ENCODE measurements around the gene PPP2R5E. TPM values are rescaled to one million over a fixed set of nuclear protein-coding genes. Genes with fewer than 3 reads are reported as not detected.

PPP2R5E gene
- total RNA-seq, 2 donors from 2014 or later, result 13.9 to 25.5 TPM

DNA sequence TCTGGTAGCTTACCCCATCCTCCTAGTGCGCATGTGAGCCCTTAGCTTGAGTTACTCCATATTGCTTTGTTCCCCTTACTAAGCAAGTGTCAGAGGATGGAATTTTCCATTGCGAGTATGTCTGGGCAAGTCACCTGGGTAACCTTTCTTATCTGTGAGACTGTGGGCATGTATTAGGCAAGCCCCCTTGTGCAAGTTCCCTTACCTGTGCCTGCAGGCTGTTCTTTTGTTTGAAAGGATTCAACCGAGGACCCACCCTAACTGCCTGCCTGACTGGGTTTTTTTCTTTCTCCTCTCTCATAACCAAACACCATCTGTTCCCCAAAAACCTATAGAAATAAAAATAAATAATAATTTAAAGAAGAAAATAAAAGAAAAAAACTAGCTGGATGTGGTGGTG, 22.3 kb upstream of the PPP2R5E start:
- Histone ChIP-seq H3K27me3 (replicated peaks; ENCODE audit: insufficient read depth) (no peaks in the 10 kb centered on the region), H3K27ac (no peak overlapping the region), H3K4me1 (ENCODE audit: control insufficient read depth in 1 of 2, low read depth in 2 of 2) (no peaks in the 10 kb centered on the region), H3K4me3 (no peak overlapping the region), H3K9me3 (no peaks in the 10 kb centered on the region), H3K36me3 (no peaks in the 10 kb centered on the region)
- ATAC-seq (ENCODE audit: insufficient number of reproducible peaks, low FRiP score, low read depth) (no peak), DNase-seq (ENCODE audit: low spot score) (no peak)
- TF ChIP-seq, protein P1, sequence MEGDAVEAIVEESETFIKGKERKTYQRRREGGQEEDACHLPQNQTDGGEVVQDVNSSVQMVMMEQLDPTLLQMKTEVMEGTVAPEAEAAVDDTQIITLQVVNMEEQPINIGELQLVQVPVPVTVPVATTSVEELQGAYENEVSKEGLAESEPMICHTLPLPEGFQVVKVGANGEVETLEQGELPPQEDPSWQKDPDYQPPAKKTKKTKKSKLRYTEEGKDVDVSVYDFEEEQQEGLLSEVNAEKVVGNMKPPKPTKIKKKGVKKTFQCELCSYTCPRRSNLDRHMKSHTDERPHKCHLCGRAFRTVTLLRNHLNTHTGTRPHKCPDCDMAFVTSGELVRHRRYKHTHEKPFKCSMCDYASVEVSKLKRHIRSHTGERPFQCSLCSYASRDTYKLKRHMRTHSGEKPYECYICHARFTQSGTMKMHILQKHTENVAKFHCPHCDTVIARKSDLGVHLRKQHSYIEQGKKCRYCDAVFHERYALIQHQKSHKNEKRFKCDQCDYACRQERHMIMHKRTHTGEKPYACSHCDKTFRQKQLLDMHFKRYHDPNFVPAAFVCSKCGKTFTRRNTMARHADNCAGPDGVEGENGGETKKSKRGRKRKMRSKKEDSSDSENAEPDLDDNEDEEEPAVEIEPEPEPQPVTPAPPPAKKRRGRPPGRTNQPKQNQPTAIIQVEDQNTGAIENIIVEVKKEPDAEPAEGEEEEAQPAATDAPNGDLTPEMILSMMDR (IDR thresholded peaks at IDR 0.05), result no peak

DNA sequence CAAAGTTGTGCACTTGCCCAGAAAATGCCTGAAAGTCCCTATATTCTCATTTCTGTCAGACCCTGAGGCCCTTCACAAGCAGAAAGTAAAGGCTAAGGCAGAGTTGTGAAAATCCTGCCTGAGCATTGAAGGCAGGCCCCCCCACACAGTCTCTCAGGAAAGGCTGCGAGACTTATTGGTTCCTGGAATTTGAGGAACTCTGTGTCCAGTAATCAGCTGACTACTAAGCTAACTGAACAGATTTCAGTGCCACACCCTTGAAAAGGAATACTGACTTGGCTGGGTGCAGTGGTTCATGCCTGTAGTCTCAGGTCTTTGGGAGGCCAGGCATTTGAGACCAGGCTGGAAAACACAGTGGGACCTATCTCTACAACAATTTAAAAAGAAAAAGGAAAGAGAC, 21.1 kb upstream of the PPP2R5E start:
- no peak overlapping the region for H3K27ac ChIP-seq
- DNase-seq (ENCODE audit: low spot score) (no peak), ATAC-seq (ENCODE audit: insufficient number of reproducible peaks, low FRiP score, low read depth) (no peak)
- H3K27me3 ChIP-seq (replicated peaks; ENCODE audit: insufficient read depth), result no peaks in the 10 kb centered on the region
- TF ChIP-seq, protein P1 (IDR thresholded peaks at IDR 0.05), result no peak
- H3K4me3 ChIP-seq, result no peak overlapping the region
- no peaks in the 10 kb centered on the region for H3K4me1 ChIP-seq (ENCODE audit: control insufficient read depth in 1 of 2, low read depth in 2 of 2)
- H3K36me3 ChIP-seq, result no peaks in the 10 kb centered on the region
- H3K9me3 ChIP-seq, result no peaks in the 10 kb centered on the region

DNA sequence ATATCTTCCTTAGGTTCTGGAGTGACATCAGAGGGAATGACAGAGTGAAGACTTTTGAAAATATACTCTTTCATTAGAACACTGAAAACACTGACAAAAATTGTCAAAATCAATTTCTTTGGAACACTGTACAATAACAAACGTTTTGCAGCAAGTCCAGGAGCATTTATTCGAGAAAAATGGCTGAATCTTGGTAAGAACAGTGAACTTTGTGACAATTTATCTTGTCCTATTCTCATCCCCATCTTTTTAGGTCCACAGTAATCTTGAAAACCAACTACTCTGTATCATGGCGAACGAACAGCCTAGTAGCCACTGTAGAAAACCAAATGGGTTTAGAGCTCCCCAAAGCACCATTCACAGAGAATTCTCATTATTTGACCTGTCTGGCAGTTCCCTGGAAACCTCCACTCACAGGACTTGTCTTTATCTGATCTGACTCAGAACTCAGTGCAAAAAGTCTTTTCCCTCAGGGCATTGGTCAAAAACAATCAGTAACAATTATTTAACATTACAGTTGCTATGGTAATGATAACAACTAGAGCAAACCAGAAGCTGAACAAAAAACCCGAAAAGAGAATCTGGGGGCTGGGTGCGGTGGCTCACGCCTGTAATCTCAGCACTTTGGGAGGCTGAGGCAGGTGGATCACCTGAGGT, 20.3 kb upstream of the PPP2R5E start:
- Histone ChIP-seq H3K4me3 (no peak overlapping the region), H3K36me3 (no peaks in the 10 kb centered on the region), H3K27me3 (replicated peaks; ENCODE audit: insufficient read depth) (no peaks in the 10 kb centered on the region), H3K4me1 (ENCODE audit: control insufficient read depth in 1 of 2, low read depth in 2 of 2) (no peaks in the 10 kb centered on the region), H3K9me3 (no peaks in the 10 kb centered on the region), H3K27ac (no peak overlapping the region)
- DNase-seq (ENCODE audit: low spot score) (no peak), ATAC-seq (ENCODE audit: insufficient number of reproducible peaks, low FRiP score, low read depth) (no peak)
- TF ChIP-seq, protein P1 (IDR thresholded peaks at IDR 0.05), result no peak

DNA sequence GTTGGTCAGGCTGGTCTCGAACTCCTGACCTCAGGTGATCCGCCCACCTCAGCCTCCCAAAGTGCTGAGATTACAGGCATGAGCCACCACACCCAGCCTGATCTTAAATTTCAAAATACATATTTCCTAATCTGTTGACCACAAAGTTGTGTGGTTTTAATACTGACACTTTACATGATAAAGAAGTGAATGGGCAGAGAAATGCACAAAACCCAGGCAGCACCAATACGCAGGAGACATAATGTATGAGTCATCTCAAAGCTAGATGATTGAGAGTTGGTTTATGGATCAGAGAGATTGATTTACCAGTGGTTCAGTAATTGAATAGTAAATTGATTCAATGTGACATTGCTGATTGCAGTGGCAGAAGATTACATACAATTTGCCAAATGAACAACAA, 19.2 kb upstream of the PPP2R5E start:
- TF ChIP-seq, protein P1 (IDR thresholded peaks at IDR 0.05), result no peak
- ATAC-seq (ENCODE audit: insufficient number of reproducible peaks, low FRiP score, low read depth) (no peak), DNase-seq (ENCODE audit: low spot score) (no peak)
- no peaks in the 10 kb centered on the region for H3K4me1 ChIP-seq (ENCODE audit: control insufficient read depth in 1 of 2, low read depth in 2 of 2)
- no peaks in the 10 kb centered on the region for H3K9me3 ChIP-seq
- H3K4me3 ChIP-seq, result no peak overlapping the region
- H3K27ac ChIP-seq, result no peak overlapping the region
- H3K27me3 ChIP-seq (replicated peaks; ENCODE audit: insufficient read depth), result no peaks in the 10 kb centered on the region
- H3K36me3 ChIP-seq, result no peaks in the 10 kb centered on the region

DNA sequence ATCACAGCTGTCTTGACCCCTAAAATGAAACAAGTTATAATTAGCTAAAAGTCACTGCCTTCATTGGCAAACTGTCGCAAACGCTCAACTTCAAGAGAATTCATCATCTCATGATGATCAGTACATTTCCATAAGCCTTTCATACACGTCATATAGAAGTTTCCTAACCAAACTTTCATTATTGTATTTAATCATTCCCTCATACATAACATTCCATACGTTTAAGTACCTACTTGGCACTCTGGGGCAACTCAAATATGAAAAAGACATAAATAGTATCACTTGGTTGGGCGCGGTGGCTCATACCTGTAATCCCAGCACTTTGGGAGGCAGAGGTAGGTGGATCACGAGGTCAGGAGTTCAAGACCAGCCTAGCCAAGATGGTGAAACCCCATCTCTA, 12.4 kb upstream of the PPP2R5E start:
- no peaks in the 10 kb centered on the region for H3K36me3 ChIP-seq
- no peak overlapping the region for H3K27ac ChIP-seq
- H3K9me3 ChIP-seq, result no peaks in the 10 kb centered on the region
- no peaks in the 10 kb centered on the region for H3K27me3 ChIP-seq (replicated peaks; ENCODE audit: insufficient read depth)
- no peak for ATAC-seq (ENCODE audit: insufficient number of reproducible peaks, low FRiP score, low read depth)
- no peak for DNase-seq (ENCODE audit: low spot score)
- no peaks in the 10 kb centered on the region for H3K4me1 ChIP-seq (ENCODE audit: control insufficient read depth in 1 of 2, low read depth in 2 of 2)
- H3K4me3 ChIP-seq, result no peak overlapping the region
- TF ChIP-seq, protein P1 (IDR thresholded peaks at IDR 0.05), result no peak

All from thoracic aorta (tissue), 2 donors.